Pancreas (tissue), 10 donors: ENCODE data around the gene CSF2. TPM values are rescaled to one million over a fixed set of nuclear protein-coding genes. Genes with fewer than 3 reads are reported as not detected.

Experiments
- ATAC-seq, 4 donors: fragments of 200-7000 bp; cut with Tn5 transposase; one replicate each; pipeline versions ENCODE4 v1.8.0 to v1.9.1; 2020; ENCODE audit warnings: mild to moderate bottlenecking in 4 of 4, moderate library complexity in 4 of 4
- DNase-seq, 6 donors: peaks; one replicate each; pipeline ENCODE4 v3.0.0-alpha.2; 2020
- FAIRE-seq: peaks from 2 replicates; lab custom pipeline; 2012; peaks lifted over from hg19 to GRCh38; lab: Jason Lieb, UNC
- H3K27ac ChIP-seq, 4 donors: fragments of 200-600 bp; sonication (generic); 1 replicate in 3 of 4; 2 replicates in 1 of 4; pipeline versions ENCODE4 v1.5.0 to v1.8.0; 2020
- H3K27me3 ChIP-seq, 4 donors: fragments of 200-600 bp; one replicate each; pipeline ENCODE4 v1.8.0; 2021
- H3K36me3 ChIP-seq, 3 donors: fragments of 200-600 bp; sonication (generic) in 1 of 3; one replicate each; pipeline versions ENCODE4 v1.5.0 to v1.8.0; 2020 to 2021
- H3K4me1 ChIP-seq, 3 donors: fragments of 200-600 bp; one replicate each; pipeline ENCODE4 v1.8.0; 2021
- H3K4me3 ChIP-seq, 4 donors: fragments of 200-600 bp; sonication (generic) in 2 of 4; one replicate each; pipeline versions ENCODE4 v1.5.0 to v1.8.0; 2020 to 2021
- H3K9me3 ChIP-seq, 4 donors: fragments of 200-600 bp; one replicate each; pipeline ENCODE4 v1.8.0; 2021
- CTCF ChIP-seq, 4 donors: fragments of 200-600 bp; sonication (generic) in 3 of 4; IDR thresholded peaks; one replicate each; pipeline versions ENCODE4 v1.5.0 to v1.8.0; 2021; ENCODE audit warnings: antibody characterized with exemption in 4 of 4
- WGBS, 2 donors: extraction: QIAGEN DNeasy Blood & Tissue Kit; methylation state at CpG; one replicate each; pipeline ENCODE4 v1.1.7; 2013; 5-methylcytosine and 5-hydroxymethylcytosine counted together
- intact Hi-C, 3 donors: fragments of 100-400 bp; cut with DNase I; formaldehyde crosslinking; loops; one replicate each; pipeline versions ENCODE4 v1.11.1 to v1.14.2; 2022
- polyA plus RNA-seq, 2 donors: library from polyadenylated mRNA; stranded (reverse); fragments of 200-250 nt; gene quantifications; one replicate each; pipeline ENCODE4 v1.2.3, GENCODE V29; 2013
- total RNA-seq, 6 donors: library from RNA; stranded (reverse); fragmentation: NEBNext Ultra II Directional in 4 of 6; extraction: Animal tissue kit (Norgen Biotek cat#: 25700) in 4 of 6; gene quantifications; one replicate each; pipeline versions ENCODE4 v1.2.1 to v1.2.4, GENCODE V29; 2021 to 2023
- donor health status: healthy with polysubstance abuse.
- donor health status: DM: no; HTN: no; CAD: no; lungs with moderate emphysema.
- donor health status: DM: no; HTN: no; CAD: no.
- donor health status: control.
- donor health status: control.
- donor health status: Bipolar disorder and iron deficiency.
- donor health status: DM: yes; HTN: yes; CAD: no.
- donor health status: DM: no; HTN: no; CAD: no.
- donor health status: DM: no; HTN: no; CAD: no.
- donor health status: DM: yes; HTN: yes; CAD: no.

The CSF2 gene
- total and polyA plus RNA-seq, 8 donors = 0.19 TPM; not detected in 7

DNA sequence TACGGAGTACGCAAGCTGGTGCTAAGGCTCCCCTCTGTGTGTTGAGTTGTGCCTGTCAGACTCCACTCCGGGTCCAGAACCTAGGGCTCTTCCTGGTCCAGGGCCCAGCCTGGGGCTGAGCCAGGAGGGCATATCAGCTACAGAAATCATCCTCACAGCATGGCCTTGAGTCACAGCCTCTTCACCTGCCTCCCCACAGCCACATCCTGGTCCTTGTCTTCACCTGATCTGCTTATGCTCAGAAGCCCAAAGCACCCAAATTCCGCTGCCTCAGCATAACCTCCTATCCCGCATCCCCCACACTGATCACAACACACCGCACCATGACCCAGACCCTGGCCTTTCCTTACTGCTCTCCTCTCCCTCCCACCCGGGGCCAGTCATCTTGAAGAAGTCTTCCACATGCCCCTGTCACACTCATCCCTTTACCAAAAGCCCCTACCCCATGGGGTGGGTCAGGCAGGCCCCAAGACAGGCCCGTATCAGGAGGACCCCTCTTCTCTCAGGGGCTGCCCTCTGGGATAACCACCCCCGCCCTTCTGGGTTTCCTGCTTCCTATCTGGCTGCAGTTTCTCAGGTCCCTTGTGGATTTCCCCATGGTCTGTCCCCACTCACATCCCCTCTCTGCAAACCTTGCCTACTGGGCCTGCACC lies 14.4 kb upstream of the CSF2 start:
- ATAC-seq (no peak), DNase-seq (peak in 3 of 6 donors; percentile 5 to 29 (median 19)), FAIRE-seq (no peak)
- Histone ChIP-seq H3K9me3 (no peaks in the 10 kb centered on the region), H3K4me3 (no peak overlapping the region), H3K36me3 (no peaks in the 10 kb centered on the region), H3K4me1 (no peaks in the 10 kb centered on the region), H3K27ac (no peak overlapping the region), H3K27me3 (no peaks in the 10 kb centered on the region)
- WGBS, 2 donors = 75 to 78% methylated on average over 9 of the region's 9 CpGs
- intact Hi-C loops = no loop called here
- no peak for TF ChIP-seq CTCF (IDR thresholded peaks at IDR 0.05)

DNA sequence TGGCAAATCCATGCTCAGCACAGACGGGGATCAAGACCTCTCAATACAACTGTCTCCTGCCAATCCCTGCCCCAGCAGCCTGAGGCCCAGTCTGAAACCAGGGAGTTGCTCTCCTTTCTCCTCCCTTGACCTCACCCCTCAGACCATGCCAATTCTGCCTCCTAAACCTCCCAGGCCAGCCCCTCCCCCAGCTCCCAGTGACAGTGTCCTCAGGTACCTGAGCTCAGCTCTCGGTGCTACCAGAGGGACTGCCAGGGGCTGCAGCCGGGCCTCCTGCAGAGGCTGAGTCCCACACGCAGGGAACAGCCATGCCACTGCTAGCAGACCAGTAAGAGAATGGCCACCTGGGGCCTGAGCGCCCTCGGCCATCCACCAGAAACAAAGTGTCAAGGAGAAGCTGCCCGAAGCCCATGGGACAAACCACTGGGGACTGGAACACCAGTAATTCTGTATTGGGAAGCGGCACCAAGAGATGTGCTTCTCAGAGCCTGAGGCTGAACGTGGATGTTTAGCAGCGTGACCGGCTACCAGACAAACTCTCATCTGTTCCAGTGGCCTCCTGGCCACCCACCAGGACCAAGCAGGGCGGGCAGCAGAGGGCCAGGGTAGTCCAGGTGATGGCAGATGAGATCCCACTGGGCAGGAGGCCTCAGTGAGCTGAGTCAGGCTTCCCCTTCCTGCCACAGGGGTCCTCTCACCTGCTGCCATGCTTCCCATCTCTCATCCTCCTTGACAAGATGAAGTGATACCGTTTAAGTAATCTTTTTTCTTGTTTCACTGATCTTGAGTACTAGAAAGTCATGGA lies 13.7 kb upstream of the CSF2 start:
- Histone ChIP-seq H3K9me3 (no peaks in the 10 kb centered on the region), H3K4me3 (no peak overlapping the region), H3K27ac (no peak overlapping the region), H3K4me1 (no peaks in the 10 kb centered on the region), H3K36me3 (no peaks in the 10 kb centered on the region), H3K27me3 (no peaks in the 10 kb centered on the region)
- FAIRE-seq (no peak), DNase-seq (peak in 3 of 6 donors; percentile 5 to 45 (median 38)), ATAC-seq (no peak)
- intact Hi-C loops = no loop called here
- TF ChIP-seq CTCF (IDR thresholded peaks at IDR 0.05) = no peak
- 81 to 85% methylated on average over 13 of the region's 13 CpGs for WGBS, 2 donors

GRCh38 chr5:132060501-132061161 lies 13.0 kb upstream of the CSF2 start, which contains the start of gene IL3:
TSS of gene IL3 (plus strand) at chr5:132060655. CDS start at chr5:132060707, 52 bp downstream.
- no peaks in the 10 kb centered on the region for H3K9me3 ChIP-seq
- H3K27me3 ChIP-seq = no peaks in the 10 kb centered on the region
- WGBS, 2 donors = 76 to 84% methylated on average over 16 of the region's 16 CpGs
- intact Hi-C loops = no loop called here
- DNase-seq = peak in 4 of 6 donors; percentile 0 to 38 (median 16)
- H3K4me1 ChIP-seq = no peaks in the 10 kb centered on the region
- no peak for TF ChIP-seq CTCF (IDR thresholded peaks at IDR 0.05)
- no peak within 1 kb of the TSS for H3K4me3 ChIP-seq
- no peak for FAIRE-seq
- H3K36me3 ChIP-seq = no peaks in the 10 kb centered on the region
- no peak for ATAC-seq
- H3K27ac ChIP-seq = no peak within 1 kb of the TSS

- FAIRE-seq (no peak), DNase-seq (peak; percentile 39 to 93 (median 73)), ATAC-seq (peak; percentile 67 to 85 (median 82))
- no peaks in the 10 kb centered on the region for H3K4me1 ChIP-seq
- WGBS, 2 donors = 31 to 33% methylated on average over 9 of the region's 9 CpGs
- H3K4me3 ChIP-seq = no peak overlapping the region
- H3K36me3 ChIP-seq = no peaks in the 10 kb centered on the region
- intact Hi-C loops = no loop called here
- TF ChIP-seq CTCF (IDR thresholded peaks at IDR 0.05) = peak; percentile 93 to 97 (median 96)
- H3K27ac ChIP-seq = no peak overlapping the region
- no peaks in the 10 kb centered on the region for H3K9me3 ChIP-seq
- no peaks in the 10 kb centered on the region for H3K27me3 ChIP-seq
These were observed 10.3 kb upstream of the CSF2 start for GRCh38 chr5:132063090-132063911.
